HG03457 (cell line): ENCODE measurements around the gene HSF2BP.
"Not testable (repeated sequence)": the region's sequence is repeated elsewhere in the genome, so short reads cannot be mapped to it uniquely, and the experiment has no call there.

ENCODE experiments used
- ATAC-seq: cut with Tn5 transposase; IDR thresholded peaks from one replicate; pipeline ENCODE4 v1.9.1; 2021; ENCODE audit warnings: moderate number of reproducible peaks; ENCODE audit not compliant: unreplicated experiment

HSF2BP gene

GRCh38 chr21:43652616-43653015 is 6.7 kb downstream of the HSF2BP start:
- ATAC-seq: no peak

- ATAC-seq: not testable (repeated sequence)
These were observed 7.4 kb downstream of the HSF2BP start for GRCh38 chr21:43651926-43652325.

GRCh38 chr21:43648171-43648570 is 11.1 kb downstream of the HSF2BP start:
- ATAC-seq: no peak

GRCh38 chr21:43646550-43647260 is 12.6 kb downstream of the HSF2BP start:
- no peak for ATAC-seq

- no peak for ATAC-seq
These were observed 13.3 kb downstream of the HSF2BP start for GRCh38 chr21:43645976-43646375.

GRCh38 chr21:43645136-43645891 is 14.0 kb downstream of the HSF2BP start:
- no peak for ATAC-seq

GRCh38 chr21:43644609-43645008 is 14.7 kb downstream of the HSF2BP start:
- ATAC-seq: no peak

- ATAC-seq: no peak
These were observed 15.2 kb downstream of the HSF2BP start for GRCh38 chr21:43644071-43644470.

- ATAC-seq: no peak
These were observed 16.1 kb downstream of the HSF2BP start for GRCh38 chr21:43643193-43643592.

- ATAC-seq: no peak
These were observed 18.9 kb downstream of the HSF2BP start for GRCh38 chr21:43640400-43640799.

GRCh38 chr21:43639470-43640353 is 19.6 kb downstream of the HSF2BP start:
- ATAC-seq: no peak

- no peak for ATAC-seq
These were observed 21.6 kb downstream of the HSF2BP start for GRCh38 chr21:43637530-43638158.

GRCh38 chr21:43635436-43635835 is 23.9 kb downstream of the HSF2BP start:
- no peak for ATAC-seq

- ATAC-seq: no peak
These were observed 24.7 kb downstream of the HSF2BP start for GRCh38 chr21:43634618-43635017.

- no peak for ATAC-seq
These were observed 26.8 kb downstream of the HSF2BP start for GRCh38 chr21:43632373-43632905.

GRCh38 chr21:43631411-43632107 is 27.7 kb downstream of the HSF2BP start:
- no peak for ATAC-seq

- no peak for ATAC-seq
These were observed 31.8 kb downstream of the HSF2BP start for GRCh38 chr21:43627527-43627926.

GRCh38 chr21:43626390-43626789 is 32.9 kb downstream of the HSF2BP start:
- ATAC-seq: no peak

GRCh38 chr21:43624339-43624738 is 34.9 kb downstream of the HSF2BP start:
- no peak for ATAC-seq

GRCh38 chr21:43623588-43623987 is 35.7 kb downstream of the HSF2BP start:
- ATAC-seq: no peak
